Measurements from ENCODE around the gene ADAMTS6. TPM values are rescaled to one million over a fixed set of nuclear protein-coding genes. Genes with fewer than 3 reads are reported as not detected.

ADAMTS6 gene
- total and polyA plus RNA-seq, 11 donors = 0.28 to 4.3 (median 3.0) TPM

GRCh38 chr5:65455064-65455463, 26.7 kb downstream of the ADAMTS6 start:
- Histone ChIP-seq H3K27me3 (no peaks in the 10 kb centered on the region), H3K4me3 (no peak overlapping the region), H3K9me3 (peaks cover 0 to 12% (median 0%) of the 10 kb centered on the region in 12 donors), H3K4me1 (peaks cover 0 to 5% (median 0%) of the 10 kb centered on the region in 12 donors), H3K27ac (no peak overlapping the region), H3K36me3 (peaks cover 0 to 13% (median 0%) of the 10 kb centered on the region in 9 donors)
- 89 to 97% (median 95%) methylated on average over 6 of the region's 6 CpGs for WGBS, 4 donors
- intact Hi-C loops (cut with DNase I) = no loop called here
- ATAC-seq (no peak), DNase-seq (no peak)
- TF ChIP-seq CTCF (IDR thresholded peaks at IDR 0.05) = no peak
- no peak for TF ChIP-seq POLR2A (IDR thresholded peaks at IDR 0.05)

- H3K27ac ChIP-seq = no peak overlapping the region
- ATAC-seq = peak in 2 of 4 donors; percentile 49
- 38 to 44% (median 41%) methylated on average over 2 of the region's 2 CpGs for WGBS, 4 donors
- H3K4me1 ChIP-seq = peaks cover 0 to 5% (median 0%) of the 10 kb centered on the region in 12 donors
- no peak overlapping the region for H3K4me3 ChIP-seq
- TF ChIP-seq CTCF (IDR thresholded peaks at IDR 0.05) (no peak), POLR2A (IDR thresholded peaks at IDR 0.05) (no peak)
- H3K9me3 ChIP-seq = peaks cover 0 to 12% (median 0%) of the 10 kb centered on the region in 12 donors
- H3K36me3 ChIP-seq = peaks cover 0 to 13% (median 0%) of the 10 kb centered on the region in 9 donors
- no peak for DNase-seq
- H3K27me3 ChIP-seq = no peaks in the 10 kb centered on the region
- intact Hi-C loops (cut with DNase I) = no loop called here
Measured at GRCh38 chr5:65451436-65451835, 30.3 kb downstream of the ADAMTS6 start.

DNA sequence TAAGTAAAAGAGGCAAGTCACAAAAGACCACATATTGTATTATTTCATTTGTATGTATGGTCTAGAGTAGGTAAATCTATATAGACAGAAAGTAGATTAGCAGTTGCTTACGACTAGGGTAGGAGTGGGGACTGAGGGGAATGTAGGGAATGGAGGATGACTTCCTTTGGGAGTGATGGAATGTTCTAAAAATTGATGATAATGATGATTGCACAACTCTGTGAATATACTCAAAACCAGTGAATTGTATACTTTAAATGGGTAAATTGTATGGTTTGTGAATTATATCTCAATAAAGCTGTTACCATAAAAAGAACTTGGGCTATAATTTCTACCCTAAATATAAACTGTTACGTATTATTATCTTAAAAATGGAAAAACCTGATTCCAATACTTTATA, 35.0 kb downstream of the ADAMTS6 start:
- TF ChIP-seq POLR2A (IDR thresholded peaks at IDR 0.05) (no peak), CTCF (IDR thresholded peaks at IDR 0.05) (no peak)
- Histone ChIP-seq H3K4me3 (no peak overlapping the region), H3K27ac (no peak overlapping the region), H3K9me3 (peaks cover 0 to 4% (median 0%) of the 10 kb centered on the region in 12 donors), H3K4me1 (peaks cover 0 to 4% (median 0%) of the 10 kb centered on the region in 12 donors), H3K27me3 (no peaks in the 10 kb centered on the region), H3K36me3 (no peaks in the 10 kb centered on the region)
- 86 to 90% (median 86%) methylated on average over 2 of the region's 2 CpGs for WGBS, 4 donors
- ATAC-seq (no peak), DNase-seq (no peak)
- intact Hi-C loops (cut with DNase I) = no loop called here

- H3K27ac ChIP-seq = no peak overlapping the region
- DNase-seq = no peak
- peaks cover 0 to 4% (median 0%) of the 10 kb centered on the region in 12 donors for H3K9me3 ChIP-seq
- TF ChIP-seq CTCF (IDR thresholded peaks at IDR 0.05) = no peak
- no peak for TF ChIP-seq POLR2A (IDR thresholded peaks at IDR 0.05)
- no peaks in the 10 kb centered on the region for H3K36me3 ChIP-seq
- H3K4me1 ChIP-seq = no peaks in the 10 kb centered on the region
- intact Hi-C loops (cut with DNase I) = no loop called here
- no peaks in the 10 kb centered on the region for H3K27me3 ChIP-seq
- WGBS, 4 donors = 91 to 94% (median 92%) methylated on average over 4 of the region's 4 CpGs
- ATAC-seq = no peak
- no peak overlapping the region for H3K4me3 ChIP-seq
Measured at GRCh38 chr5:65441800-65442199, 39.9 kb downstream of the ADAMTS6 start.

All from heart left ventricle (tissue), 16 donors.